Measurements from ENCODE around the gene ARID3B. TPM values are rescaled to one million over a fixed set of nuclear protein-coding genes. Genes with fewer than 3 reads are reported as not detected.
A peak's percentile ranks its signal among the peaks of the same experiment; 100 is the strongest.
"Not testable (repeated sequence)": the region's sequence is repeated elsewhere in the genome, so short reads cannot be mapped to it uniquely, and the experiment has no call there.

ARID3B gene
- total RNA-seq, 1 donor = 11.0 TPM

- DNase-seq (ENCODE audit: low read depth in 2 of 3, low spot score in 2 of 3) = no peak
Measured at GRCh38 chr15:74618841-74619596, 78.0 kb downstream of the ARID3B start.

- no peak for DNase-seq (ENCODE audit: low read depth in 2 of 3, low spot score in 2 of 3)
Measured at GRCh38 chr15:74619916-74620635, 79.1 kb downstream of the ARID3B start.

GRCh38 chr15:74620636-74621545, 79.9 kb downstream of the ARID3B start:
- DNase-seq (ENCODE audit: low read depth in 2 of 3, low spot score in 2 of 3) = peak in 2 of 3 donors; percentile 79 to 89

GRCh38 chr15:74621546-74621920, 80.5 kb downstream of the ARID3B start:
- no peak for DNase-seq (ENCODE audit: low read depth in 2 of 3, low spot score in 2 of 3)

GRCh38 chr15:74621936-74622335, 80.9 kb downstream of the ARID3B start:
- no peak for DNase-seq (ENCODE audit: low read depth in 2 of 3, low spot score in 2 of 3)

GRCh38 chr15:74622758-74623157, 81.7 kb downstream of the ARID3B start:
- no peak for DNase-seq (ENCODE audit: low read depth in 2 of 3, low spot score in 2 of 3)

- DNase-seq (ENCODE audit: low read depth in 2 of 3, low spot score in 2 of 3) = no peak
Measured at GRCh38 chr15:74624020-74624602, 83.1 kb downstream of the ARID3B start.

- no peak for DNase-seq (ENCODE audit: low read depth in 2 of 3, low spot score in 2 of 3)
Measured at GRCh38 chr15:74625693-74626092, 84.7 kb downstream of the ARID3B start.

- no peak for DNase-seq (ENCODE audit: low read depth in 2 of 3, low spot score in 2 of 3)
Measured at GRCh38 chr15:74626336-74626735, 85.3 kb downstream of the ARID3B start.

- DNase-seq (ENCODE audit: low read depth in 2 of 3, low spot score in 2 of 3) = peak in 1 of 3 donors; percentile 50
Measured at GRCh38 chr15:74626752-74627692, 86.0 kb downstream of the ARID3B start.

GRCh38 chr15:74627766-74628165, 86.7 kb downstream of the ARID3B start:
- no peak for DNase-seq (ENCODE audit: low read depth in 2 of 3, low spot score in 2 of 3)

GRCh38 chr15:74628199-74628598, 87.2 kb downstream of the ARID3B start:
- no peak for DNase-seq (ENCODE audit: low read depth in 2 of 3, low spot score in 2 of 3)

- no peak for DNase-seq (ENCODE audit: low read depth in 2 of 3, low spot score in 2 of 3)
Measured at GRCh38 chr15:74628949-74629348, 87.9 kb downstream of the ARID3B start.

GRCh38 chr15:74629696-74630095, 88.7 kb downstream of the ARID3B start:
- not testable (repeated sequence) for DNase-seq (ENCODE audit: low read depth in 2 of 3, low spot score in 2 of 3)

- no peak for DNase-seq (ENCODE audit: low read depth in 2 of 3, low spot score in 2 of 3)
Measured at GRCh38 chr15:74630284-74631086, 89.5 kb downstream of the ARID3B start.

GRCh38 chr15:74631087-74631385, 90.0 kb downstream of the ARID3B start:
- no peak for DNase-seq (ENCODE audit: low read depth in 2 of 3, low spot score in 2 of 3)

GRCh38 chr15:74631408-74631807, 90.4 kb downstream of the ARID3B start:
- no peak for DNase-seq (ENCODE audit: low read depth in 2 of 3, low spot score in 2 of 3)

- DNase-seq (ENCODE audit: low read depth in 2 of 3, low spot score in 2 of 3) = peak in 2 of 3 donors; percentile 48 to 55
Measured at GRCh38 chr15:74631935-74632560, 91.0 kb downstream of the ARID3B start.

GRCh38 chr15:74632601-74633000, 91.6 kb downstream of the ARID3B start:
- no peak for DNase-seq (ENCODE audit: low read depth in 2 of 3, low spot score in 2 of 3)

All from hematopoietic multipotent progenitor cell (in vitro differentiated cells).